ENCODE measurements around the gene ALG3. TPM values are rescaled to one million over a fixed set of nuclear protein-coding genes. Genes with fewer than 3 reads are reported as not detected.

ALG3 gene
- total RNA-seq, 1 experiment from 2014 or later: 62.2 TPM

DNA sequence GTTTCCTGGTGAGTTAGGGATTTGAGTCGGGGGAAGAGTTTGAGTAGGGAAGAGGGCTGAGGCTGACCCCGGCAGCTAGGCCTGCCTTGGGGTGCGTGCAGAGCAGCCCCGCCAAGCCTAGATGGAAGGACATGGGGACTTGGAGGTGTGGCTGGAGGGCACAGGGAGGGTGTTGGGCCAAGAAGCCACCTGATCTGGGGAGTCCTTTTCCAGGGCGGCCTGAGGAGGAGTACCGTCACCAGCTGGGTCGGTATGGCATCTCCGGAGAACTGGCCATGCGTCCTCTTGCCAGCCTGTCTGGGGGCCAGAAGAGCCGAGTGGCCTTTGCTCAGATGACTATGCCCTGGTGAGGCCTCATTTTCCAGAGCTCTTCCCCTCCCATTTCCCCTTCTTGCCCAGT is 55.9 kb downstream of the ALG3 start:
- no peak overlapping the region for H4K8ac ChIP-seq (replicated peaks; ENCODE audit: insufficient read length, low read depth, low read length)
- H3K14ac ChIP-seq (ENCODE audit: insufficient read depth, low read length): no peak overlapping the region
- no peaks in the 10 kb centered on the region for H3K9me3 ChIP-seq (ENCODE audit: control insufficient read depth, low read depth, low read length)
- H3K4me2 ChIP-seq (ENCODE audit: insufficient read depth, insufficient read length, low read length): no peak overlapping the region
- no peak for DNase-seq
- no peak overlapping the region for H2BK5ac ChIP-seq (ENCODE audit: insufficient read length, low read length)
- H3K9ac ChIP-seq (ENCODE audit: extremely low read depth, insufficient read length, low read length): no peak overlapping the region
- WGBS (ENCODE audit: extremely low coverage, insufficient read length, low lambda C conversion rate): no CpG with 5 or more reads among the region's 10 CpGs
- Mint-ChIP-seq H3K36me3 (ENCODE audit: insufficient read depth in 1 of 3, low read depth in 3 of 3) (peaks cover 40 to 77% (median 60%) of the 10 kb centered on the region in 3 experiments), H3K4me1 (no peaks in the 10 kb centered on the region), H3K27ac (no peak overlapping the region), H3K27me3 (ENCODE audit: low read depth) (peaks cover 1% of the 10 kb centered on the region; the same call in 1 of the 2 replicates), H3K9me3 (no peaks in the 10 kb centered on the region), H3K4me3 (no peak overlapping the region)
- no peak overlapping the region for H2BK120ac ChIP-seq (ENCODE audit: low read depth, low read length, poor library complexity, severe bottlenecking)
- no peak overlapping the region for H3K56ac ChIP-seq (ENCODE audit: insufficient read length, low read depth, low read length)
- no peak overlapping the region for H3T11ph ChIP-seq (ENCODE audit: low read length)
- no peak overlapping the region for H4K5ac ChIP-seq (ENCODE audit: insufficient read length, low read depth, low read length)
- H3K27me3 ChIP-seq (ENCODE audit: insufficient read depth, low read length): no peaks in the 10 kb centered on the region
- no peak overlapping the region for H3K18ac ChIP-seq (ENCODE audit: insufficient read length, low read depth, low read length)
- H3K23me2 ChIP-seq (ENCODE audit: insufficient read length, low read depth, low read length, poor library complexity, severe bottlenecking): no peaks in the 10 kb centered on the region
- H2BK15ac ChIP-seq (ENCODE audit: low read depth, low read length): no peak overlapping the region
- H3K4me1 ChIP-seq (ENCODE audit: insufficient read depth, low read length): no peaks in the 10 kb centered on the region
- H3K23ac ChIP-seq (ENCODE audit: insufficient read length, low read depth, low read length): no peak overlapping the region
- no peak overlapping the region for H2AK5ac ChIP-seq (ENCODE audit: insufficient read length, low read length)
- no peaks in the 10 kb centered on the region for H3K79me2 ChIP-seq (ENCODE audit: insufficient read depth, low read length)
- H4K91ac ChIP-seq (ENCODE audit: insufficient read length, low read depth, low read length): no peak overlapping the region
- TF ChIP-seq, protein P1, sequence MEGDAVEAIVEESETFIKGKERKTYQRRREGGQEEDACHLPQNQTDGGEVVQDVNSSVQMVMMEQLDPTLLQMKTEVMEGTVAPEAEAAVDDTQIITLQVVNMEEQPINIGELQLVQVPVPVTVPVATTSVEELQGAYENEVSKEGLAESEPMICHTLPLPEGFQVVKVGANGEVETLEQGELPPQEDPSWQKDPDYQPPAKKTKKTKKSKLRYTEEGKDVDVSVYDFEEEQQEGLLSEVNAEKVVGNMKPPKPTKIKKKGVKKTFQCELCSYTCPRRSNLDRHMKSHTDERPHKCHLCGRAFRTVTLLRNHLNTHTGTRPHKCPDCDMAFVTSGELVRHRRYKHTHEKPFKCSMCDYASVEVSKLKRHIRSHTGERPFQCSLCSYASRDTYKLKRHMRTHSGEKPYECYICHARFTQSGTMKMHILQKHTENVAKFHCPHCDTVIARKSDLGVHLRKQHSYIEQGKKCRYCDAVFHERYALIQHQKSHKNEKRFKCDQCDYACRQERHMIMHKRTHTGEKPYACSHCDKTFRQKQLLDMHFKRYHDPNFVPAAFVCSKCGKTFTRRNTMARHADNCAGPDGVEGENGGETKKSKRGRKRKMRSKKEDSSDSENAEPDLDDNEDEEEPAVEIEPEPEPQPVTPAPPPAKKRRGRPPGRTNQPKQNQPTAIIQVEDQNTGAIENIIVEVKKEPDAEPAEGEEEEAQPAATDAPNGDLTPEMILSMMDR (conservative IDR thresholded peaks at IDR 0.05): no peak
- H4K20me1 ChIP-seq (ENCODE audit: control insufficient read depth, insufficient read depth, insufficient read length): no peaks in the 10 kb centered on the region
- H2AFZ ChIP-seq (ENCODE audit: low read length): no peak overlapping the region
- H2BK12ac ChIP-seq (ENCODE audit: insufficient read length, low read depth, low read length): no peak overlapping the region
- no peak overlapping the region for H2BK20ac ChIP-seq (ENCODE audit: low read depth, low read length, poor library complexity, severe bottlenecking)
- no peaks in the 10 kb centered on the region for H3K79me1 ChIP-seq (ENCODE audit: insufficient read depth, low read depth, low read length, poor library complexity, severe bottlenecking)
- H3K4ac ChIP-seq (ENCODE audit: low read depth, low read length): no peak overlapping the region
- no peak overlapping the region for H3K27ac ChIP-seq (ENCODE audit: insufficient read length, low read depth, low read length)

Small RNAs within 50 kb of the gene (microRNA-seq; reads per million reads assigned to microRNA genes)
- 1.3 reads per million, percentile 7 among the genes with 10 or more reads in this experiment for gene MIR1224 (ENCODE audit: borderline microRNAs expressed)

Other genes starting within 250 kb of the ALG3 start
- 32.5 and 37.6 TPM in 2 replicates for gene ABCC5, start 231.1 kb downstream of the ALG3 start, total RNA-seq (2021)
- gene HTR3D, start 217.2 kb downstream of the ALG3 start, total RNA-seq (2021): not detected in 2 replicates
- not detected in 2 replicates for gene HTR3C, start 195.9 kb downstream of the ALG3 start, total RNA-seq (2021)
- gene HTR3E, start 151.9 kb downstream of the ALG3 start, total RNA-seq (2021): not detected in 2 replicates
- 38.4 and 42.0 TPM in 2 replicates for gene EIF2B5, start 113.6 kb downstream of the ALG3 start, total RNA-seq (2021)
- 64.7 and 69.7 TPM in 2 replicates for gene DVL3, start 93.6 kb downstream of the ALG3 start, total RNA-seq (2021)
- 443 and 459 TPM in 2 replicates for gene AP2M1, start 74.1 kb downstream of the ALG3 start, total RNA-seq (2021)
- gene ABCF3, start 62.8 kb downstream of the ALG3 start, total RNA-seq (2021): 56.1 and 58.4 TPM in 2 replicates
- gene VWA5B2, start 19.4 kb downstream of the ALG3 start, total RNA-seq (2021): 2.7 TPM in 2 replicates
- 8.1 and 9.8 TPM in 2 replicates for gene EEF1AKMT4, start 710 bp upstream of the ALG3 start, total RNA-seq (2021)
- 12.6 and 13.9 TPM in 2 replicates for gene CAMK2N2, start 12.6 kb upstream of the ALG3 start, total RNA-seq (2021)
- gene ECE2, start 27.1 kb upstream of the ALG3 start, total RNA-seq (2021): not detected in 2 replicates
- 337 and 344 TPM in 2 replicates for gene PSMD2, start 50.3 kb upstream of the ALG3 start, total RNA-seq (2021)
- 532 and 544 TPM in 2 replicates for gene EIF4G1, start 65.6 kb upstream of the ALG3 start, total RNA-seq (2021)
- 14.4 and 15.5 TPM in 2 replicates for gene FAM131A, start 88.6 kb upstream of the ALG3 start, total RNA-seq (2021)
- 17.2 and 19.5 TPM in 2 replicates for gene CLCN2, start 112.6 kb upstream of the ALG3 start, total RNA-seq (2021)
- 115 and 122 TPM in 2 replicates for gene POLR2H, start 112.7 kb upstream of the ALG3 start, total RNA-seq (2021)
- gene THPO, start 129.2 kb upstream of the ALG3 start, total RNA-seq (2021): 0.64 and 0.85 TPM in 2 replicates
- gene CHRD, start 131.1 kb upstream of the ALG3 start, total RNA-seq (2021): 1.8 and 1.9 TPM in 2 replicates